CMK (cell line): ENCODE measurements around the gene CSRNP3.

Source experiments
- DNase-seq: peaks from one replicate; pipeline ENCODE4 v3.0.0-alpha.2; 2010; ENCODE audit warnings: low read depth

Gene CSRNP3

DNA sequence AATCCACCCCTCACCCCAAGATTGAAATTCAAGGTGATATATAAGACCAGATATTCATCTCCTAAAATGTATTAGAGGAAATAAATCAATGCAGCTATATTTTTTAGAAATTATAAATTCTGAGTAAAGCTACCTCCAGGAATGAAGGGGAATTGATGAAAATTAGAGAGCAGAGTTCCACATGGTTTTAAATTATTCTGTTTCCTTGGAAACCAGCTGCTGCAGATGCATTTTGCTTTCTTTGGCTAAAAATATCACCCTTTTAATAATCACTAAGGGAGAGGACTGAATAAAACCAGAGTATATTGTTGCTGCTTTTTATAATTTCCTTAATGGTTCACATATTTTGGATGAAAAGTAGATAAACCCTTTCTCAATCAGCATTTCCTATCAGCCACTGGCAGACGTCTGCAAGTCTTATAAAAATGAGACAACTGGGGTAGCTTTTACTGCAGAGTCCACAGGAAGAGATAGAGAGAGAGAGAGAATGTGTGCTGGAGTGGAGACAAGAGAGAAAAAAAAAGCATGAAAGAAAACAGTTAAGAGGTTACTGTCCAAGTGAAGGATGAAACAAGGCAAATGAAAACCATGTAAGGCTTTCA, 2.0 kb downstream of the CSRNP3 start:
- DNase-seq: no peak

GRCh38 chr2:165472922-165473321, 3.4 kb downstream of the CSRNP3 start:
- no peak for DNase-seq

DNA sequence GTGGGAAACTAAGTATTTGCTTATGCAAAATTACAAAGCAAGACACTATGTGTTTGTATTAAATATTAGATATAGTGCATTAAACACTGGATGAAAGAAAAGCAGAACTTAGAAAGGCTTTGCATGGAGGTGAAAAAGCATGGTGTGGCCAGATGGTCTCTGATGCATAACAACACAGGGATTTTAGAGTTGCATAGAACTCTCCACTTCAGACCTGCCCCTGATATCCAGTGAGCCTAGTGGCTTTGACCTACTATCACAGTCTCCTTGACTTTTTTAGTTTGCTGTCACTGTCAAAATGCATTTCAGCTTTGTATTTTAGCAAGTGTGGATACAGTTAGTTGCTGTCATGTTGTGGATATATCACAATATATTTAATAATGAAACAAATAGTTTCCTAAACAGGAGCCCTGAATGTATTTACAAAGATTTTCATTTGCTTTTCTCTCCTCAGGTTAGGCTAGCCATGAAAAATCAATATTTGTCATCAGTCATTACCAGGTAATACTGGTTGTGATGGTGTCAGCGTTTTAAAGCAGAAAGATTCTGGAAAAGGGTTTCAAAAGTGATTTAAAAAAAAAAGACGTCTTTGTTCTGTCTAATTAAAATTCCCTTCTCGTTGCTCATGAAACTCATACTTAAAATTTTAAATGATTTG, 5.2 kb downstream of the CSRNP3 start:
- no peak for DNase-seq

- no peak for DNase-seq
These were observed 5.9 kb downstream of the CSRNP3 start for GRCh38 chr2:165475277-165476004.

GRCh38 chr2:165479856-165480255, 10.4 kb downstream of the CSRNP3 start:
- no peak for DNase-seq

- DNase-seq: no peak
These were observed 25.1 kb downstream of the CSRNP3 start for GRCh38 chr2:165494573-165494972.

- DNase-seq: no peak
These were observed 28.3 kb downstream of the CSRNP3 start for GRCh38 chr2:165497659-165498317.

DNA sequence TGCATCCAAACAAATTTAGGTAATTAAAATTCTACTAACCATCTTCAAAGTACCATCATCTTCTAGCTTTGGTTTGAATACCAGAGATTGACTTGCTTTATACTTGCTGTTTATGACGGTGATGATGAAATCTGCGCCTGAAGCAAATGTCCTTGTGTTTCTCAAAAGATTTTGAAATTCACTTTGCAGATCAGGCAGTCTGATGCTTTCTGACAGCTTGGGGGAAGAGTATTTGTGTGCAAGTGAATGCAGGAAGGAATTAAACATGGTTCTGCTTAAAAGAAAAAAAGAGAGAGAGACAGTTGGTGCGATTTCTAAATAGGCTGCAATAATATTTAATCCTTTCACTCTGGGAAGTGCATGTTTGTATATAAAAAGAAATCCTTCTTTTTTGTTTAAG, 29.6 kb downstream of the CSRNP3 start:
- DNase-seq: no peak

GRCh38 chr2:165500001-165500400, 30.5 kb downstream of the CSRNP3 start:
- DNase-seq: no peak

DNA sequence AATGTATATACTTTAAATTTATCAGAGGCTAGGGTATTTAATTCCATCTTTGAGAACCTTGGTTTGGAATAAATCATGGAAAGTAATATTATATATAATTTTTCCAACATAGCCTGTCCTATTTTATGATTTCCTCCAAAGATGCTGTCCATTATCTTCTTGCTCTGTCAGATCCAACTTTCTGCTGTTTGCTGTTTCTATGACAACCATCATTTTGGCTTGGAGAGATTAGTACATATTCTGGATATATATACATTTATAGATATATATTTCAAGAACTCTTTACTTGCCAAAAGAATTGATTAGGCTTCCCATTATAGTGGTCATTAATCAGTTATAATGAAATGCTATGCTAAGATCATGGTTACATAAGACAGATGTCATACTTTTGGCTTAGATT, 31.3 kb downstream of the CSRNP3 start:
- DNase-seq: no peak

GRCh38 chr2:165505514-165505913, 36.0 kb downstream of the CSRNP3 start:
- no peak for DNase-seq

DNA sequence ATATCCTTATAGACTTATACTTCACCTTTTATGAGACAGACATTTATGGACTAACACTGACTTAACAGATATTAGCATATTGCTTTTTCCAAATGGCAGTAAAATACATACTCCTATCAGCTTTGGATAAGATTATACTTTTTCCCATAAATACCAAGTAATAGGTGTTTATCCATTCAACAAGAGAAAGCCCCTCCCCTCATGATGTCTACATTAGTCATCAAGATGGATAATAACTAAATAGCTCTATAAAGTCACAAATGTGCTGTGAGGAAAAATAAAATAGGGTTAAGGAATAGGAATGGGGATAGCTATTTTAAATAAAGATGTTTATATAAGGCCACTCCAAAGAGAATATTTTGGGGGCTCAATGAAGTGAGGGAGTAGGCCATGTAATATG, 39.4 kb downstream of the CSRNP3 start:
- DNase-seq: no peak

DNA sequence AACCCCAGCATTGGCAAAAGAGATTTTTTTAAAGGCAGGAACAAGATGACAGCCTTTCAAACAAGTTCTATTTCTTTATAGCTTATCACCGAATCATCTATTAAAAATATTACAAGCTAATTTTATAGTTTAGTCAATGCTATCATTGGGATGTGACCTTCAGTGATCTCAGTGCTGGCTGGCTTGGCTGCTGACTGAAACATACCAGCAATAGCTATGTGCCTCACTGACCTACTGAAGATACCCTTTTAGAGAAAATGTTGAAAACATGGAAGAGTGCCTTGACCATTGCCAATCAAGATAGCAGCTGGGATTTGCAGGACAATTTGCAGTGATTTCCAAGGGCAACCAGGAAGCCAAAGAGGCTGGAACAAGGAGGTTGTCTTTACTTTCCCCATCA, 44.0 kb downstream of the CSRNP3 start:
- no peak for DNase-seq

- DNase-seq: no peak
These were observed 49.1 kb downstream of the CSRNP3 start for GRCh38 chr2:165518611-165519010.

DNA sequence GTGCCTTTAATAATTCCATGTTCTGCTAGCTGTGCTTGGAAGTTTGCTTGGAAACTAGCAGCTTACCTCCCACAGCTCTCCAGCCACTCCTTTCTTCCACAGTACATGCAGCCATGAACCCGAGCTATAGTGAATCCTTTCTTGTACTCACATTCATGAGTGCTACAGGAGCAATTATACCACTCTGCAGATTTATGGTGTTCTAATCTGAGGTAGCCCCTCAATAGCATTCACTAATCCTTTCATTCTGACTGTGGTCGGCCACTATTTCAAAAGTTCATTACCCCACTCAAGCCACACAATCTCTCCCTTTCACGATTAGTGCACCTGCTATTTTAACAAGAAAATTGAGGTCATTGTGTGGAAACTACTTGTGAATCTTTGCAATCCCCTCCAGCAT, 53.2 kb downstream of the CSRNP3 start:
- DNase-seq: no peak

GRCh38 chr2:165524720-165525119, 55.2 kb downstream of the CSRNP3 start:
- DNase-seq: no peak

- DNase-seq: no peak
These were observed 59.2 kb downstream of the CSRNP3 start for GRCh38 chr2:165528691-165529090.

- DNase-seq: no peak
These were observed 59.6 kb downstream of the CSRNP3 start for GRCh38 chr2:165529130-165529529.

DNA sequence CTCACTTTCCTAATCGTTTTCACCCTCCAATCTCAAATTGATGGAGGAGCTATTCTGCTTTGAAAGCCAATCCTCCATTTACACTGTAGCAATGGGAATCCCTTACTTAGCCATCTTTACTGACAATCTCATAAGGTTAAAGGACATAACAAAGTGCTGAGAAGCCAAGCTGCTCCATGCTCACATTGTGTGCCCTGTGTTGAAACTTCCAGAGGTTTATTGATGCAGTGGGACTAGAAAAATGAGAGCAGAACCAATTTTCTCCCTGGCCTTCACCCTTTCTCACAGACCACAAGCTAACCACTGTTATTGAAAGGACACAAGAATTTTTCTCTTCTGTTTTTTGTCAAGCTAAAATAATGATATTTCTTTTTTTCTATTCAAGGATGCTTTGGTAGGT, 63.8 kb downstream of the CSRNP3 start:
- DNase-seq: no peak

GRCh38 chr2:165535471-165535870, 66.0 kb downstream of the CSRNP3 start:
- DNase-seq: no peak

- DNase-seq: no peak
These were observed 67.5 kb downstream of the CSRNP3 start for GRCh38 chr2:165536851-165537499.

DNA sequence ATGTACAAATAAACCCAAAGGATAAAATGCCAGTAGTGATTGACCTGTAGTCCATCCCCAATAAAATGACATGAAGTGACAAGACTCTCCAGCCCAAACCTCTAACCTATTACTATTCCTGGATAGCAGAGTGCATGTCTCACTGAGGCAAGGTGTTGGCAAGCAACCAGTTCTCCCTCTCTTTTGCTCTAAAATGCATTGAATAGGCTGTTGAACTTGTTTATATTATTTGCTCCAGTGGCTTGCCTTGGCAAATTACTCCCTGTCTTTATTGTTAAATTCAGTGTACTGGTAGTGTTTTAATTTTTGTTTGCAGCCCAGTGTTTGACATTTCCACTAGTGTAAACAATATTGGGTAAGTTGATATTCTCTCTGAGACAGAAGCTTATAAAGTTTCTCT, 70.5 kb downstream of the CSRNP3 start:
- DNase-seq: no peak
